Loucy (cell line): ENCODE measurements around the gene CASK.

Source experiments
- H2AFZ ChIP-seq: fragments of 200-600 bp; sonication (generic); 2 replicates; pipeline ENCODE4 v1.6.0; 2016; ENCODE audit warnings: antibody characterized with exemption, mild to moderate bottlenecking, low read length, moderate library complexity
- H3F3A ChIP-seq: fragments of 200-600 bp; 2 replicates; pipeline ENCODE4 v1.6.0; 2016; ENCODE audit warnings: antibody characterized with exemption, low read depth, mild to moderate bottlenecking
- H3K27me3 ChIP-seq: fragments of 200-600 bp; sonication (generic); 2 replicates; pipeline ENCODE4 v1.6.1; 2014; ENCODE audit warnings: low read length, mild to moderate bottlenecking; ENCODE audit not compliant: insufficient read depth, poor library complexity, severe bottlenecking
- H3K36me3 ChIP-seq: fragments of 200-600 bp; sonication (generic); 2 replicates; pipeline ENCODE4 v1.6.1; 2016; ENCODE audit warnings: low read length; ENCODE audit not compliant: insufficient read depth
- H3K4me1 ChIP-seq: fragments of 200-600 bp; sonication (generic); 2 replicates; pipeline ENCODE4 v1.5.1; 2014; ENCODE audit warnings: low read length, mild to moderate bottlenecking; ENCODE audit not compliant: insufficient read depth, poor library complexity, severe bottlenecking
- H3K4me2 ChIP-seq: fragments of 200-600 bp; sonication (generic); 2 replicates; pipeline ENCODE4 v1.6.0; 2014; ENCODE audit warnings: antibody characterized with exemption, low read length, low read depth, mild to moderate bottlenecking; ENCODE audit not compliant: poor library complexity, severe bottlenecking
- H3K4me3 ChIP-seq: fragments of 200-600 bp; sonication (generic); 2 replicates; pipeline ENCODE4 v1.5.1; 2014; ENCODE audit warnings: low read length, mild to moderate bottlenecking, mixed read lengths; ENCODE audit not compliant: poor library complexity, severe bottlenecking
- H3K79me2 ChIP-seq: fragments of 200-600 bp; sonication (generic); 2 replicates; pipeline ENCODE4 v1.6.1; 2014; ENCODE audit warnings: low read length; ENCODE audit not compliant: insufficient read depth
- H3K9ac ChIP-seq: fragments of 200-600 bp; sonication (generic); 2 replicates; pipeline ENCODE4 v1.6.0; 2014; ENCODE audit warnings: mild to moderate bottlenecking, low read depth, low read length, moderate library complexity; ENCODE audit not compliant: poor library complexity, severe bottlenecking
- H3K9me2 ChIP-seq: fragments of 200-600 bp; sonication (generic); replicated peaks from 2 replicates; pipeline ENCODE4 v1.6.1; 2016; ENCODE audit warnings: low read depth, low read length, mixed read lengths
- H3K9me3 ChIP-seq: fragments of 200-600 bp; sonication (generic); 2 replicates; pipeline ENCODE4 v1.6.1; 2014; ENCODE audit warnings: mild to moderate bottlenecking, antibody characterized with exemption, low read length, low read depth; ENCODE audit not compliant: insufficient read depth
- H4K20me1 ChIP-seq: fragments of 200-600 bp; sonication (generic); 2 replicates; pipeline ENCODE4 v1.6.0; 2014; ENCODE audit warnings: antibody characterized with exemption, low read length, mild to moderate bottlenecking; ENCODE audit not compliant: insufficient read depth, poor library complexity, severe bottlenecking
- EZH2phosphoT487 ChIP-seq: fragments of 200-600 bp; IDR thresholded peaks from 2 replicates; pipeline ENCODE4 v1.6.1; 2018; ENCODE audit warnings: antibody characterized with exemption, mild to moderate bottlenecking, moderate library complexity, borderline replicate concordance
- TF ChIP-seq, protein P1 (sequence below): fragments of 200-600 bp; sonication (generic); conservative IDR thresholded peaks from 2 replicates; pipeline ENCODE4 v1.5.1; 2014; ENCODE audit warnings: mild to moderate bottlenecking, antibody characterized with exemption, low read length

Gene CASK

DNA sequence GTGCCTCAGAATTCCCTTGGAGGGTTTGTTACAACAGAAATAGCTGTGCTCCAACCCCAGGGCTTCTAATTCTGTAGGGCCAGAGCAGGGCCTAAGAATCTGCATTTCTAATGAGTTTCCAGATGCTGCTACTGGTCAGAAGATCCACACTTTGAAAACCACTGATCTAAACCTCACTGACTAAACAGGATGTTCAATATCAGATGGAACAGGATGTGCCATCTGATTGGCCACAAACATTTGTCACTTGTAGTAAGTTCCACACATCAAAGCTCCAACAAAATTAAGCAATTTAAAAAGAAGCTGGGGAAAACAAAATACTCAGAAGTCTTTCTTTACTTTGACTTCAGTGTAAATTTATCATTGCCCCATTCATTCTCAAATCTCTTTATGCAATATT, 14.3 kb downstream of the CASK start:
- H3K27me3 ChIP-seq, result no peaks in the 10 kb centered on the region
- H3F3A ChIP-seq, result no peaks in the 10 kb centered on the region
- peak overlapping the region; percentile 35 for H3K4me2 ChIP-seq
- H3K9ac ChIP-seq, result no peak overlapping the region
- peaks cover 9% of the 10 kb centered on the region for H3K4me1 ChIP-seq
- no peaks in the 10 kb centered on the region for H3K9me3 ChIP-seq
- H3K9me2 ChIP-seq, result no peaks in the 10 kb centered on the region
- no peak for TF ChIP-seq EZH2phosphoT487
- TF ChIP-seq, protein P1, sequence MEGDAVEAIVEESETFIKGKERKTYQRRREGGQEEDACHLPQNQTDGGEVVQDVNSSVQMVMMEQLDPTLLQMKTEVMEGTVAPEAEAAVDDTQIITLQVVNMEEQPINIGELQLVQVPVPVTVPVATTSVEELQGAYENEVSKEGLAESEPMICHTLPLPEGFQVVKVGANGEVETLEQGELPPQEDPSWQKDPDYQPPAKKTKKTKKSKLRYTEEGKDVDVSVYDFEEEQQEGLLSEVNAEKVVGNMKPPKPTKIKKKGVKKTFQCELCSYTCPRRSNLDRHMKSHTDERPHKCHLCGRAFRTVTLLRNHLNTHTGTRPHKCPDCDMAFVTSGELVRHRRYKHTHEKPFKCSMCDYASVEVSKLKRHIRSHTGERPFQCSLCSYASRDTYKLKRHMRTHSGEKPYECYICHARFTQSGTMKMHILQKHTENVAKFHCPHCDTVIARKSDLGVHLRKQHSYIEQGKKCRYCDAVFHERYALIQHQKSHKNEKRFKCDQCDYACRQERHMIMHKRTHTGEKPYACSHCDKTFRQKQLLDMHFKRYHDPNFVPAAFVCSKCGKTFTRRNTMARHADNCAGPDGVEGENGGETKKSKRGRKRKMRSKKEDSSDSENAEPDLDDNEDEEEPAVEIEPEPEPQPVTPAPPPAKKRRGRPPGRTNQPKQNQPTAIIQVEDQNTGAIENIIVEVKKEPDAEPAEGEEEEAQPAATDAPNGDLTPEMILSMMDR, result no peak
- H3K36me3 ChIP-seq, result no peaks in the 10 kb centered on the region
- H3K4me3 ChIP-seq, result no peak overlapping the region
- peaks cover 84% of the 10 kb centered on the region for H3K79me2 ChIP-seq
- H4K20me1 ChIP-seq, result peaks cover 17% of the 10 kb centered on the region
- H2AFZ ChIP-seq, result no peak overlapping the region

DNA sequence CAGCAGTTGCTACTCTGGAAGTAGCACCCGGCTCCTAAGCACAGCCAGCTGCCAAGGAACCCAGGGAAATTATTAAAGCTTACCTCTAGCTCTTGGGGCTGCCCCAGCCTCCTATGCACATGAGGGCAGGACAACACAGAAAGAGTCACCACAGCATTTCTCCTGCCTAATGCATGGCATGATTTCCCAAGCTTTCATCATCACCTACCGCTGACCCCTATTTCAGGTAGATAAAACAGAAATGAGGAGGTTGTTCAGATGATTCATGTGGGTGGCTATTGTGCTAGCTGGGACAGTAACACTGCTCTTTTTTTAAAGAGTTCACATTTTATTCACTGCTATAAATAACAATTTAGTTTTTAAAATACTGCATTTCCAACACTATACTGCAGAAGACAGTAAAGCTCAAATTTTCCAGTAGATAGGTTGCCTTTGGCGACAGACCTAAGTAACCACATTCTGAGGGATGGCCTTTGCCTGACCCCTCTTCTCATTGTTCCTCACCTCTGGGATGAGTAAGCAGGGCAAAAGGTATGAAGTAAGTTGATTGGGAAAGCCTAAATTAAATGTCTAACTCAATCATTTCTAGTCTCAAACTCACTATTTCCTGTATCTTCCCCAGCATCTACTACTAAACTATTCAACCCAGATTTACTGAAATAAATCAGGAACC, 16.7 kb downstream of the CASK start:
- TF ChIP-seq EZH2phosphoT487, result no peak
- TF ChIP-seq, protein P1, result no peak

DNA sequence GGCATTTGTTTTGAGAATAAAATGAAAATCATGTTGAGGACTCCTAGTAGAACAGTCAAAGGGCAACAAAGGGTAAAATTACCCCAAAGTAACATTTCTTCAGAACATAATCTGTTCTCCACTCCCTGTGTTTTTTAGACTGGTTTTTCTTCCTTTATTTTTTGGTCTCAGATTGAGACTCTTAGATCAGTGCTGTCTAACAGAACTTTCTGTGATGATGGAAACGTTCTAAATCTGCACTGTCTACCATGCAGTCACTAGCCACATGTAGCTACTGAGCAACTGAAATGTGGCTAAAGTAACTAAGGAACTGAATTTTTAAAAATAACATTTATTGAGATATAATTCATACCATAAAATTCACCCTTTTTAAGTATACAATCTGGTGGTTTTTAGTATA, 19.8 kb downstream of the CASK start:
- H3K9me3 ChIP-seq, result peaks cover 3% of the 10 kb centered on the region; the same call in 1 of the 2 replicates

More for the DNA sequence above, 16.7 kb downstream of the CASK start:
- Histone ChIP-seq H2AFZ (no peak overlapping the region), H4K20me1 (peaks cover 10% of the 10 kb centered on the region), H3K4me3 (no peak overlapping the region), H3K4me1 (peaks cover 9% of the 10 kb centered on the region), H3K79me2 (peaks cover 90% of the 10 kb centered on the region), H3K36me3 (peaks cover 4% of the 10 kb centered on the region; the same call in 1 of the 2 replicates), H3K4me2 (no peak overlapping the region), H3K9me3 (no peaks in the 10 kb centered on the region), H3F3A (no peaks in the 10 kb centered on the region), H3K9me2 (no peaks in the 10 kb centered on the region), H3K9ac (no peak overlapping the region), H3K27me3 (no peaks in the 10 kb centered on the region)

More for the DNA sequence above, 19.8 kb downstream of the CASK start:
- Histone ChIP-seq H3K9ac (no peak overlapping the region), H3K27me3 (no peaks in the 10 kb centered on the region), H3K4me3 (no peak overlapping the region), H3F3A (no peaks in the 10 kb centered on the region), H3K4me2 (no peak overlapping the region), H3K9me2 (no peaks in the 10 kb centered on the region), H4K20me1 (peaks cover 3% of the 10 kb centered on the region), H2AFZ (no peak overlapping the region), H3K36me3 (peaks cover 5% of the 10 kb centered on the region; the same call in 1 of the 2 replicates), H3K79me2 (peaks cover 71% of the 10 kb centered on the region), H3K4me1 (peaks cover under 1% of the 10 kb centered on the region)
- no peak for TF ChIP-seq EZH2phosphoT487
- TF ChIP-seq, protein P1, result no peak
